Right atrium auricular region (tissue), 2 donors: ENCODE results near the gene CCDC89. TPM values are rescaled to one million over a fixed set of nuclear protein-coding genes. Genes with fewer than 3 reads are reported as not detected.
A peak's percentile ranks its signal among the peaks of the same experiment; 100 is the strongest.
"Not testable (repeated sequence)": the region's sequence is repeated elsewhere in the genome, so short reads cannot be mapped to it uniquely, and the experiment has no call there.

Source experiments
- DNase-seq: peaks from one replicate; pipeline ENCODE4 v3.0.0-alpha.2; 2019; ENCODE audit warnings: low spot score
- H3K27ac ChIP-seq, 2 donors: fragments of 200-600 bp; sonication (generic); 1 replicate in 1 of 2; 2 replicates in 1 of 2; pipeline ENCODE4 v1.5.1; 2016 to 2019
- H3K27me3 ChIP-seq, 2 donors: fragments of 200-600 bp; sonication (generic); one replicate each; pipeline versions ENCODE4 v1.5.1 to v1.6.0; 2017 to 2019
- H3K36me3 ChIP-seq: fragments of 200-600 bp; sonication (generic); one replicate; pipeline ENCODE4 v1.5.1; 2016
- H3K4me1 ChIP-seq, 2 donors: fragments of 200-600 bp; sonication (generic); one replicate each; pipeline versions ENCODE4 v1.5.1 to v1.6.0; 2017 to 2019
- H3K4me3 ChIP-seq, 2 donors: fragments of 200-600 bp; sonication (generic); 1 replicate in 1 of 2; 2 replicates in 1 of 2; pipeline ENCODE4 v1.5.1; 2017 to 2019; ENCODE audit warnings: mild to moderate bottlenecking in 1 of 2, moderate library complexity in 1 of 2
- H3K9me3 ChIP-seq, 2 donors: fragments of 200-600 bp; sonication (generic); one replicate each; pipeline ENCODE4 v1.5.1; 2019
- total RNA-seq, 2 donors: library from RNA; depleted of rRNA; stranded (reverse); fragments of >200 nt; gene quantifications; one replicate each; pipeline ENCODE4 v1.1.0, GENCODE V29; 2016
- TF ChIP-seq, protein P1 (sequence below), 2 donors: fragments of 200-600 bp; sonication (generic); IDR thresholded peaks; one replicate each; pipeline ENCODE4 v1.5.1; 2019; ENCODE audit warnings: antibody characterized with exemption in 2 of 2

Gene CCDC89
- total RNA-seq, 2 donors from 2014 or later = 0.24 to 1.1 TPM

DNA sequence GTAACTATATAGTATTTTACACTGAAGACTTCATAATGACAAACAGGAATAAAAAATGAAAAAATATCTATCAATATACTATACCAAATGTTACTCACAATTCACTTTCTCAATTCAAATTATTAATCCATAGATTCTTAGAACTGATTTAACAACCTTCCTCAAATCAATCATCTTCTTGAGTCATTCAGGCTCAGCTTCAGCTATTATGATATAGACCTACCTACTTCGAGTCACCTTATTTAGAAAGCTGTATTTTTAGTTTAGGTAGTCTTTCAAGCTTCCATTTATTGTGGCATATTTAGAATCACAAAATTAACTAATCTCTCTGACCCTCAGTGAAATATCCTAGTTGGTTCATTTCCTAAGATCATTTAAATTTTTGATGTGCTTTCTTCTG, 29.2 kb downstream of the CCDC89 start:
- Histone ChIP-seq H3K4me1 (peaks cover 0 to 44% of the 10 kb centered on the region in 2 donors), H3K27me3 (no peaks in the 10 kb centered on the region), H3K4me3 (no peak overlapping the region), H3K27ac (no peak overlapping the region), H3K9me3 (no peaks in the 10 kb centered on the region), H3K36me3 (peaks cover 49% of the 10 kb centered on the region)
- TF ChIP-seq, protein P1, sequence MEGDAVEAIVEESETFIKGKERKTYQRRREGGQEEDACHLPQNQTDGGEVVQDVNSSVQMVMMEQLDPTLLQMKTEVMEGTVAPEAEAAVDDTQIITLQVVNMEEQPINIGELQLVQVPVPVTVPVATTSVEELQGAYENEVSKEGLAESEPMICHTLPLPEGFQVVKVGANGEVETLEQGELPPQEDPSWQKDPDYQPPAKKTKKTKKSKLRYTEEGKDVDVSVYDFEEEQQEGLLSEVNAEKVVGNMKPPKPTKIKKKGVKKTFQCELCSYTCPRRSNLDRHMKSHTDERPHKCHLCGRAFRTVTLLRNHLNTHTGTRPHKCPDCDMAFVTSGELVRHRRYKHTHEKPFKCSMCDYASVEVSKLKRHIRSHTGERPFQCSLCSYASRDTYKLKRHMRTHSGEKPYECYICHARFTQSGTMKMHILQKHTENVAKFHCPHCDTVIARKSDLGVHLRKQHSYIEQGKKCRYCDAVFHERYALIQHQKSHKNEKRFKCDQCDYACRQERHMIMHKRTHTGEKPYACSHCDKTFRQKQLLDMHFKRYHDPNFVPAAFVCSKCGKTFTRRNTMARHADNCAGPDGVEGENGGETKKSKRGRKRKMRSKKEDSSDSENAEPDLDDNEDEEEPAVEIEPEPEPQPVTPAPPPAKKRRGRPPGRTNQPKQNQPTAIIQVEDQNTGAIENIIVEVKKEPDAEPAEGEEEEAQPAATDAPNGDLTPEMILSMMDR (IDR thresholded peaks at IDR 0.05) = no peak
- no peak for DNase-seq

DNA sequence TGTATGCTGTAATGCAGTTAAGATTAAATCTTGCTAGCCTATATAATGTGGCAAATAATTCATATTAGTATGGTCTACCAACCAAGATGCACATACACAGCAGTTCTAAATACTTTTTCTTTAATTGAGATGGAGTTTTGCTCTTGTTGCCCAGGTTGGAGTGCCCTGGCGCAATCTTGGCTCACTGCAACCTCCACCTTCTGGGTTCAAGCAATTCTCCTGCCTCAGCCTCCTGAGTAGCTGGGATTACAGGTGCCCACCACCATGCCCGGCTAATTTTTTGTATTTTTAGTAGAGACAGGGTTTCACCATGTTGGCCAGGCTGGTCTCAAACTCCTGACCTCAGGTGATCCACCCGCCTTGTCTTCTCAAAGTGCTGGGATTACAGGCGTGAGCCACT, 31.7 kb downstream of the CCDC89 start:
- H3K9me3 ChIP-seq, H3K27ac ChIP-seq, H3K27me3 ChIP-seq, H3K4me3 ChIP-seq, DNase-seq: not testable (repeated sequence)
- peaks cover 40% of the 10 kb centered on the region for H3K36me3 ChIP-seq
- peaks cover 0 to 19% of the 10 kb centered on the region in 2 donors for H3K4me1 ChIP-seq

DNA sequence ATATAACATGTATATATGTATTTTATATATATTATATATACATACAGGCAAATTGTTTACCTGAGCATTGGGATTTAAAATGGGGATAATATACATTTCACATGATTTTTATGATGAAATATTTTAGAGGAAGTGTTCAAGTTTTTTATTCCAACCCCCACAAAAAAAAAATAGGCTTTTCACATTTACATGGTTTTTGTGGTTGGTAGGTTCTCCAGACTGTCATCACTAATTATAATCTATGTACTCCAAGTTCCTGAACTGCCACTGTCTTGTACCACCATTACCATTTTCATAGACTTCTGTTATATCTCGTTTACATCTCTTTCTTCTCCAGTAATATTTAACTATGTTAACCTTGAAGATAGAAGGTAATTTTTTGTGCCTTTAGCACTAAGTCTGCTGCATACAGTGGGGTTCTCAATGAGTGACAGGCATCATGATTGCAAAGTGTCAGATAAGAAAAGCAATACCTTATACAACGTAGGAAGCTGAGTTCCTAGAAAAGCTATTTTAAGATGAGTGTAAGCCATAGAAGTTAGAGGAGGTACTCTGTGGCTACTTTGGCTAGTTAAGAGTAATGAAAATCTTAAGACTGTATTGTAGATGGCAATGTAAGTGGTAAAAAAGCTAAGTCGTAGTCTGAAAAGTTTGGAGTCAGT, 33.1 kb downstream of the CCDC89 start:
- DNase-seq = no peak
- H3K27ac ChIP-seq = no peak overlapping the region
- TF ChIP-seq, protein P1 (IDR thresholded peaks at IDR 0.05) = no peak

DNA sequence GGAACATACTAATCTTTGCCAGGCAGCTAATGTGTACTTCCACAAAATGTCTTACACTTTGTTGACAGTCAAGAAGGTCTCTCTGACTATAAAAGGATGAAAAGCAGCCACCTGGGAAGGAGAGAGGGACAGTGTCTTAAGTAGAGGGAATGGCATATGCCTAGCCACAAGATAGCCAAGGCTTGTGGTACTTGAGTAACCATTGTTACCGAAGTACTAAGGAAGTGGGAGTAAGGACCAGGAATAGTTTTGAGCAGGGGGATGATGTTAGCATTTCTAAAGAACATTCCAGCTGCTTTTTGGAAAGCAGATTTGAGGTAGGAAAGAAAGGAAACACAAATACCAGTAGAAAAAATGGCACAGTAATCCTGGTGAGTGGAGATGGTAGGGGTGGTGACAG, 34.9 kb downstream of the CCDC89 start:
- Histone ChIP-seq H3K36me3 (peaks cover 16% of the 10 kb centered on the region), H3K4me1 (peaks cover 0 to 17% of the 10 kb centered on the region in 2 donors)
- TF ChIP-seq, protein P1 (IDR thresholded peaks at IDR 0.05) = no peak

More for the DNA sequence above, 33.1 kb downstream of the CCDC89 start:
- H3K4me3 ChIP-seq = no peak overlapping the region
- no peaks in the 10 kb centered on the region for H3K27me3 ChIP-seq
- peaks cover 27% of the 10 kb centered on the region for H3K36me3 ChIP-seq
- peaks cover 0 to 17% of the 10 kb centered on the region in 2 donors for H3K4me1 ChIP-seq
- H3K9me3 ChIP-seq = no peaks in the 10 kb centered on the region

DNA sequence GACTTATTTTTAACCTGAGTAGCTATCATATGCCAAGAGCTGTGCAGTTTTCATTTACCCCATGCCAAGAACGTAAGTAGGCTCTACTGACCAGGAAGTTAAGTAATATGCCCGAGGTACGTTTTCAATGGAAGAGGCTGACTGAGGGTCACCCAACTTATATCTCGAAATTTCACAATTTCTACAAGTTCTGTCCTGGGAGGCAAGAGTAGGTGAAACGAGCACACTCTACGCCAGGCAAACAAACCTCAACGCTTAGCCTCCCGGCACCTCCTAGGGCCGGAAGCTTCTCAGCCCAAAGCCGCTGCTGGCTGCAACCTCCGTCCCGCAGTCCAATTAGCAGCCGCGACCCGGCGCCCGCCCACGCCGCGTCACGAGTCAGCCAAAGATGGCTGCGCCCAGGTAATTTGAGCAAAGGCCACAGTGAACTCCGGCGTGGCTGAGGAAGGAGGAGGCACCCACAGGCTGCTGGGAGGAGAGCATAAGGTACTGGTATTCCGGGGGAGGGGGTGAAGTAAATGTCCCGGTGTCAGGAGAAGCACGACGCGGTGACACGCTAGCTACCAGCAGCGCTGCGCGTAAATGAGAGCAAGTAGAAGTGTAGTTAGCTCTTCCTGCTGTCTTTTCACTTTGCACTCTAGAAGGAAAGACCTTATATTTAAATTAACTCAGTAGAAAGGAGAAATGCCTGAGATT, 38.2 kb downstream of the CCDC89 start, which contains the start of gene TMEM126A:
Gene TMEM126A, plus strand, starts transcription at position 364 of the 696 bp plus-strand sequence. CDS start 2,289 bp downstream, outside the sequence.
- TF ChIP-seq, protein P1 (IDR thresholded peaks at IDR 0.05) = no peak
- Histone ChIP-seq H3K36me3 (no peaks in the 10 kb centered on the region), H3K27me3 (no peaks in the 10 kb centered on the region), H3K9me3 (no peaks in the 10 kb centered on the region), H3K4me3 (peak within 1 kb of the TSS; percentile 63 to 66), H3K4me1 (peaks cover 0 to 22% of the 10 kb centered on the region in 2 donors), H3K27ac (peak within 1 kb of the TSS; percentile 73 to 83)
- peak; percentile 88 for DNase-seq

More for the DNA sequence above, 34.9 kb downstream of the CCDC89 start:
- no peak for DNase-seq
- H3K27me3 ChIP-seq = no peaks in the 10 kb centered on the region
- H3K27ac ChIP-seq = no peak overlapping the region
- H3K4me3 ChIP-seq = no peak overlapping the region
- H3K9me3 ChIP-seq = no peaks in the 10 kb centered on the region

DNA sequence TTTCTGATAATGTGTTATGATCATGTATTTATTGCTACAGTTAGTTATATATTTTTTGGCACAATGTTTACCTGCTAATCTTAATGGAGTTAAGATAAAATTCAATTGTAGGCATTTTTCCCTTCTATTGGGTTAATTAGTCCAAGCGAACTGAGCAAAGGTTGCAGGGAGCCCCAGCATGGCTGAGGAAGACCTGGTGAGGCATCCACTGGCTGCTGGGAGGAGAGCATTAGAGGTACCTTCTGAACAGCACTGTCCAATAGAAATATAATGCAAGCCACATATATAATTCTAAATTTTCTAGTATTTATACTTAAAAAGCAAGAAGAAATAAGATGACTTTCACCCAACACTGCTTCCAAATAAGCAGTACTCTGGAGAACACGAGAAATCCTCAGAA, 38.9 kb downstream of the CCDC89 start:
- peak overlapping the region; percentile 73 to 83 for H3K27ac ChIP-seq
- H3K4me3 ChIP-seq = peak overlapping the region; percentile 63 to 66
- no peak for DNase-seq
- no peaks in the 10 kb centered on the region for H3K9me3 ChIP-seq
- H3K36me3 ChIP-seq = no peaks in the 10 kb centered on the region
- TF ChIP-seq, protein P1 (IDR thresholded peaks at IDR 0.05) = no peak
- no peaks in the 10 kb centered on the region for H3K27me3 ChIP-seq
- peaks cover 0 to 22% of the 10 kb centered on the region in 2 donors for H3K4me1 ChIP-seq
